GM10847 (cell line): ENCODE data around the gene THOC2.

ENCODE experiments used
- POLR2A ChIP-seq: IDR thresholded peaks from 2 replicates; pipeline ENCODE4 v1.6.1; 2011; ENCODE audit not compliant: insufficient read length; ENCODE audit errors: extremely low read depth

THOC2 gene

GRCh38 chrX:123601437-123601836, 131.4 kb downstream of the THOC2 start:
- TF ChIP-seq POLR2A = no peak

DNA sequence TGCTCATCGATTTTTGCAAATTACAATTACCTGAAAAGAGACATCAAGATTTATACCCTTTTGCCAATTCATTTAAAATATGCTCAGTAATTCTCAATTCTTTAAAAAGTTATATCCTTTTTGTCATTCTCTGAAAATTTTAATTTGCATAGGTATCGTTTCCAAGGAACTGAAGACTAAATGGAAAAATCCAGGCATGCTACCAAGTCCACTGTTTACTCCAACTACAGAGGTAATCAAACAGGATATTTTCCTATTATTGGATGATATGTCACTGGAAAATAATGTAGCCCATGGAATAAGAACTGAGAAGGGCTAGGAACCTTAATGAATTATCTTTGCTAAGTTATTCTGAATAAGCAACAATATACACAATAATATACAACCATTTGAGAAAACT, 132.7 kb downstream of the THOC2 start:
- no peak for TF ChIP-seq POLR2A

- no peak for TF ChIP-seq POLR2A
These were observed 141.9 kb downstream of the THOC2 start for GRCh38 chrX:123590842-123591486.

DNA sequence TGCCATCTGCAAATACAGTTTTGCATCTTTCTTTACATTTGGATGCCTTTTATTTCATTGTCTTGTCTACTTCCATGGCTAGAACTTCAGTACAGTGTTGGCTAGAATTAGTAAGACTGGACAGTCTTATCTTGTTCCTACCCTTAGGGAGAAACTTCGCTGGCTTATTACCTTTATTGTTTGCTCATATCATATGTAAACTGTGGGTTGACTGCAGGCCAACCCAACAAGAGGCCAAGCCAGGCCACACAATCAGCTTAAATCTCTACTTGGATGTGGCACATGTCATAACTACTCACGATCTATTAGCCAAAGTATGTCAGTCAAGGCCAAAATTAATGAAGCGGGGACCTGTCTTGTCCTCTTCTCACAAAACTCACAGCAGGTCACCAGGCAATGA, 144.1 kb downstream of the THOC2 start:
- TF ChIP-seq POLR2A = no peak

GRCh38 chrX:123581586-123581985, 151.3 kb downstream of the THOC2 start:
- TF ChIP-seq POLR2A = no peak

DNA sequence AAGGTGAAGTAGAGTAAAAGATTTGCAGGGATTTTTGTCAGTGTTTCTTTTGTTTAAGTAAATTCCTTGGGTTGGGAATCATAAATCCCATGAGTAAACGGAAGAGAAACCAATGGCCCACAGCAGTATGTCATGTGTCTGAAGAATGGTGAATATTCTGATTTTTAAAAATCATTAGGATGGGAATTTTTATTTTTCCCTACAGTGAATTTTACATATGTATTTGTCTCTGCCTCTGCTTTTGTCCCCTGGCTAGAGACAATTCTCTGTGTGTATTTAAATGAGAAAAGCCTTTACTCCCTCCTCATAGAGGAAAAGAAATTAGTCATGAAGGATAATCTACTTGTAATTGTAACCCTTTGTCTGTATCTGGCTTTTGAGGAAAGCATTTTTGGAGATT, 152.1 kb downstream of the THOC2 start:
- TF ChIP-seq POLR2A = no peak

GRCh38 chrX:123570011-123570590, 162.8 kb downstream of the THOC2 start:
- TF ChIP-seq POLR2A = no peak

DNA sequence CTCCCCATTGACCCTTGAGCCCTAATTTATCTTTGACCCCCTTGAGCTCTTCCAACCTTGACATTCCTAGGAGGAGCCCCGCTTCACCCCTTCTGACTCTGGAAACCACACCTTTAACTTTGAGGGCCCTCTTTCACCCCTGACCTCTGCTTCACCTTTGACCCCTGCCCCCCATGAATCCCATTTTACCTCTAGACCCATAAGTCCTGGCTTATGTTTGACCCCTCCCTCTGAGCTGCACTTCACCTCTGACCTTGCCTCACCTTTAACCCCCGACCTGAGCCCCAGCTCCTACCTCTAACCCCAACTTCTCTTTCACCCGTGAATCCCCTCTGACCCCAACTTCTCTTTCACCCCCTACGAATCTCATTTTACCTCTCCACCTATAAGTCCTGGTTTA, 169.7 kb downstream of the THOC2 start:
- TF ChIP-seq POLR2A = no peak

GRCh38 chrX:123562342-123563146, 170.3 kb downstream of the THOC2 start:
- no peak for TF ChIP-seq POLR2A

- TF ChIP-seq POLR2A = no peak
These were observed 171.2 kb downstream of the THOC2 start for GRCh38 chrX:123561439-123562215.

DNA sequence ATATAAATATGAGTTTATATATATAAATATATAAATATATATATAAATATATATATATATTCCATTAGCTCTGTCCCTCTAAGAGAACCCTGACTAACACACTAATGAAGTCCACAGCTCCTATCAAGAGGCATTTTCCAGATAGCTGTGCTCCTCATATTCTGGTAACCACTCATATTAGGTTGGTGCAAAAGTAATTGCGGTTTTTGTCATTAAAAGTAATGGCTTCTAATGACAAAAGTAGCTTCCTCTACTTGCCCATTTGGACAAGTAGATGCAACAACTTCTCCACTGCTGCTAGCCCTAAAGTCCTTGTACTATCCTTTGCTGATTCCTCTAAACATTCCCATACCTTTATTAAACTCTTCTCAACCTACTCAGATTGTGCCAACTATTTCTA, 182.0 kb downstream of the THOC2 start:
- no peak for TF ChIP-seq POLR2A
